Fibroblast of the conjunctiva (primary cell): ENCODE data around the gene NCAM2.
A peak's percentile ranks its signal among the peaks of the same experiment; 100 is the strongest.

ENCODE experiments used
- DNase-seq: peaks from one replicate; pipeline ENCODE4 v3.0.0-alpha.2; 2010; ENCODE audit warnings: low read depth

NCAM2 gene

DNA sequence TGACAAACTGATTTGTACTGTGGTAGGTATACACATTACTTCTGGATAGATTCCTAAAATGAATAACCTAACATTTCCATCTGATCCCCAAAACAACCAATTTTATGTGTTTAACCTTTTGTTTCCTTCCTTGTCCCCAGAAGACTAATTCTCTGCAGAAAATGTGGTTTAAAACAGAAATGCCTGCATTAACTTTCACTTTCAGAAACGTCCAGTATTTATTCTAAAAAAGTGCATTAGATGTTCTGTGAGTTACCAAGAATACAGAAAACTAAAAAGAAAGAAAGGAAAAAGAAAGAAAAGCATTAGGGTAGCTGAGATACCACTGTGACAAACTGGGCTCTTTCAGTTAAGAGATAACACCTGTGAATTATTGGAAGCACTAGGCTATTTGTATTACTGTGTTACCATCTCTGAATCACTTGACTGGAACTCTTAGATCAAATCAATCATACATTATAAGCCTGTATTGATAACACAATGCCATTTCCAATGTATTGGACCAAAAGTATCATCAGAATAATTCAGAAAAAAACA lies 177.7 kb downstream of the NCAM2 start:
- no peak for DNase-seq

DNA sequence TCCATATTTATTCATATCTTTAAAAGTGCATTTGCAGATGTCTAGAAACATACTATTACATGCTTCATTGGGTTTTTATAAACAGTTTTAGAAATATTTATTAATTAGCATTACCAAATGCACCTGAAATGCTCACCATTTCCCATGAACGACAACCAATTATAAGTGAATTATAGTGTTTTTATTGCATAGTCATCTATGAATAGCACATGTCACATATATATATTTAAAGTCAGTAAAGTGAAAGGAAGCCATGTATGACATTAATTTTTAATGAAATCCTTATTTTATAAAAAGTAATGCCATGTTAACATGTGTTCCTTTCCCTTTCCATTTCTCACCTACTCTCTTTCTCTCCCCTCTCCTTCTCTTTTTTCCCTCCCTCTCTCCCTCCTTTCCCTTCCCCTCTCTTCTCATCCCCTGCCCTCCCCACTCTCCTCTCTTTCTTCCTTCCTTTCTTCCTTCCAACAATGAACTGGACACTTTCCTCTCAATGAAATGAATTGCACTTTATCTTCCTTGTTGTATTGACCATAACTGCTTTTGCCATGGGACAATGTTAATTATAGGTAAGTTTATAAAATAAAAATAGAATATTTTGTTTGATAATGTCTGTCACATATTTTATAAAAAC lies 179.3 kb downstream of the NCAM2 start:
- no peak for DNase-seq

DNA sequence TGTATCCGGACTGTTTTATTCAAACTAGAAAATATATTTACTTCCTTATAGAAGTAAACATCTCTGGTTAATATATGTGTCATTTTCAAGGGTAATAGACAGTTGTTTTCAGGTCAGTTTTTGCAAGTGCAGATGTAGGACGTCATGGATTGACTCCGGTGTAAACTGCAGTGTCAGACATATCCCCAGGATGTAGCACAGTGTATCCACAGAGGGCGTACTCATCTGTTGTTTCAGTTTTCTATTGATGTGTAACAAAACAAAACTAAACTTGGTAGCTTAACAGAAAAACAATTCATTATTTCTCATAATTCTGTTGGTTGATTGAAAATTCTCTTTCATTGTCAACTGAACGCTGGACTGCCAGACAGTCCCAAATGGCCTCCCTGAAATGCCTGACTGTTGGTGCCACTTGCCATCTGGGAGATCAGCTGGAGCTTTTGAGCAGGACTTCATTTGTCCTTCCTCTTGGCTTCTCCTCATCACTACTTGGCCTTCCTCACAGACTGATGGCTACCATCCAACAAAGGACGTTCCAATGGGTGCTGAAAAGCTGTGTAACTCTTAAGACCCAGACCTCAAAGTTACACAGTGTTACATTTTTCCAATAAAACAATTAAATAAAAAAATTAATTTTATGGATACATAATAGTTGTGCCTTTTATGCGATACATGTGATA lies 181.6 kb downstream of the NCAM2 start:
- no peak for DNase-seq

DNA sequence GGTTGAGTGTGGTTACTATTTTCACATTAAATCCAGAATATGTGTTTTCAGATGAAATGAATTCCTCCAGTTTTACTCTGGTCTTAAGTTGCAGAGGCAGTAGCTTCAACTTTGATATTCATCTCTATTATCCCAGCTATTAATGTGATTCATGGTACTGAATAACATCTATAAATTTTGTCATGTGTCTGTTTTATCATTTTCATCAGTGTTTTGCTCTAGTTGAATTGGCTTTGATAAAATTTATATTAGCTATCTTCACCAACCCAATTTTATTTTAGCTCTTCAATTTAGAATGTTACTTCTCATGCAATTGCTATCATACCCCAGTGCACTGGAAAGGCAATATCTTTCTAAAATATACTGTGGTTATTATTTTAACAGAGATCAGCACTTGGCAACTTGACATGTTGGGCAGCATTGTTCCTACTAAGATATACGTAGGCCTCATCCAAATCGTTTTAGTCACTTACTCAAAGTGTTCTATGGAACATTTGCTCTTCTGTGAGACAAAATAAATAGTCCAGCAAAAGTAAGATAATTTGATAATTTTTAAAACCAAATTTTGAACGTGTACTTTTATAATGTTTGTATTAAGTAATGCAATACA lies 184.3 kb downstream of the NCAM2 start:
- DNase-seq, result no peak

DNA sequence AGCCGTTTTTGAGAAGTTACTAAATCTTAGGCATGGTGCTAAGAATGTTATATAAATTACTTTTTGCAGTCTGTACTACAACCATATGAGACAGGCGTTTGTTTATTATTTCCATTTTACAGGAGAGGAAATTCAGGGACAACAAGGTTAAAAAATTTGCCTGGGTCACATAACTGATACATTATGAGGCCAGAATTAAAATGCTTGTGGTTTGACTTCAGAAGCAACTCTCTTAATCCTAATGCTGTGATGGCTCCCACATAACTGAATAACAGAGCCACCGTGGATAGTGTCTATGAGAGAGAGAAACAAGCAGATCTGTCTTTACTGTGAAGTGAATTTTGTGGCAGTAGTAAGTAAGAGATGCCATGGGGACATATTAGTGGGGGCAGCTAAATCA lies 184.9 kb downstream of the NCAM2 start:
- no peak for DNase-seq

DNA sequence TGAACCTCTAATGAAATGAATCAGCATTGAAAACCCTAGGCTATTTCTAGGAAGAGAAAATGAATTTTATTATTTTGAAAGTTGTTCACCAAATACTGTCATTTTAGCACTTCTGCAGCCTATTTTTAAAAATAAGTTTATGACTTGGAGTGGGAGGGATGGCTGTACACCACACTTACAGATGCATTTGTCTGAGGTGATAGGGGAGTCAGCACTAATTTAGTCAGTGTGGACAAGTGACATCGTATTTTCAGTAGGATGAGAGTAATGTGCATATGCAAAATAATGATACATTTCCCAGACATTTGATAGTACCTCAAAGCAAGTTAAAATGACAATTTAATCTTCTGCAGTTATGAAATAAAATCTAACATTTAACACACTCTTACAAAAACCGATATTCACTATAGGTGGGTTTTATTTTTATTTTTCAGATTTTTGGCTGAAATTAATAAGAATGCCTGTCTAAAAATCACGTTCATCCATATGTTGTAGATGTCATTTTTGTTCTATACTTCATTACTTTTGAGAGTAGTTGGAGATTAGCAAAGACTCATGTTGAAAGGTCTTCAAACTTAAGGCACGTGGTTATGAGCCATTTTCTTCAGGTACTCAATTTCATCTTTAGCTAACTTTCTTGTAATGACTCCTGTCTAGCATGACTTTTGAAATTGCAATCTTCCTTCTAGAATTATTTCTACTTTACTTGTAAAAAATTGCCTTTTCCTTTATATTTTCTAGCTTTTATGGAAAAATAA lies 186.7 kb downstream of the NCAM2 start:
- no peak for DNase-seq

DNA sequence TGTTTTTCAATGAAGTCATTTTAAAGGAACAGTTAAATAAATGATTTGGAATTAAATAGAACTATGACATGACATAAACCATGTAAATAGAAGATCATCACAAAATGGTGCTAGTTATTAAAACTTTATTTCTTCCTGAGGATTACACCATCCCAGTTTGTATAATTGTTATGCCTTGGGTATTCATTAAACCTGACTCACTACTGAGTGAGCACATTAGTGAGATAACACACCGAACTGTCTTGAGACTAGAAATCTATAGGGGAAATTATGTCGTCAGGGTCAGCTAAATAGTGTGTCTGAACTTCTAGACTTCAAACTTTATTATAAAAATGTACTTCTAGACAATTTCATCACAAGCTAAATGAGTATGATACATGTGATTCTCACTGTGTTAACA lies 189.4 kb downstream of the NCAM2 start:
- DNase-seq, result no peak

DNA sequence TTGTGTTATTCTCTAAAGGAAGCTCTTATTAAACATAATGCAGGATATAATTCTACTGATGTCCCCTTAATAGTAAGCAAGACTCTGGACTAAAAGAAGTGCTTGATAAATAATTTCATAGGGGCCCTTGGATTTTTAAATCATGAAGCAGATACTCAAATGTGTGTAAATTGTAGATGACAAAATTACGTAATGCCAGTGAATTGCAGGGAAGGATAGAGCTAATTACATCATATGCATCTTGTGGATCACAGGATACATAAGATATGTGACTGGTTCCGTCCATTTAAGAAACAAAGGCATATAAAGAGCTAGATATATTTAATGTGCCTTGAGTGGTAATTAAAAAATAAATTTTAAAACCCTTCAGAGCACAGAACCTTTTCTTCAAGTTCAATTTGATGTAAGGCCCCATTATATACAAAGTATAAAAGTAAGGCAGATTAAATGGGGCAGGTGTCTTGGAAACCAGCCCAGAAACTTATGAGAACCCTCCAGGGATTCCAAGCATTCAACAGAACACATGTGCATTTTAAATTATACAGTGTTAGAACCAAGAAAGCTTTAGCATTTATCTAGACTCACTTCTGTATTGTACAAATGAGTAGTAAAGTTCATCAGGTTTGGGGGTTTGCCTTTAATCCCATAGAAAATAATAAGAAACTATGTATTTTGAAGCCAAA lies 190.4 kb downstream of the NCAM2 start:
- DNase-seq, result no peak

DNA sequence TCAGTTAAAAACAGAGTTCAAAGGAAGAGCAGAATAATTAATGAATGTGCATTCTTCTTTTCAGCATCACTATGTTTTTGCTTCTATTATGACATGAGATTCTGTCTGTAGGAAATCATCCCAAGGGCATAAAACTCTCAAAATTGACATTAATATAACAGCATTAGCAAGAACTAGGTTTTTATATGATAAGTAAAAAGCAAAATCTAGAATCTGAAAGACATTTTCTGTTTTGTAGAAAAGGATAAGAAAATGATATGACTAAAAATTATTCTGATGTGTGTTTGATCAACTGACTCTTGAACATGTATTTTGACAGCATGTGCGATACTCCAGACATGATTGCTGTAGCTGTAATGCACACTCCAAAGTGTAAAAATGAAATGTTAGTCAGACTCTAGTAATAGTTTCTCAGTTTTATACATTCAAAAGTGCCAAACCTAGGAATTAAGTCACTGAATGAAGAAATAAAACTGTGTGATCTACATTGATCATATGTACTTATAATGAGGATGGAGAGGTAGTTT lies 197.3 kb downstream of the NCAM2 start:
- no peak for DNase-seq

DNA sequence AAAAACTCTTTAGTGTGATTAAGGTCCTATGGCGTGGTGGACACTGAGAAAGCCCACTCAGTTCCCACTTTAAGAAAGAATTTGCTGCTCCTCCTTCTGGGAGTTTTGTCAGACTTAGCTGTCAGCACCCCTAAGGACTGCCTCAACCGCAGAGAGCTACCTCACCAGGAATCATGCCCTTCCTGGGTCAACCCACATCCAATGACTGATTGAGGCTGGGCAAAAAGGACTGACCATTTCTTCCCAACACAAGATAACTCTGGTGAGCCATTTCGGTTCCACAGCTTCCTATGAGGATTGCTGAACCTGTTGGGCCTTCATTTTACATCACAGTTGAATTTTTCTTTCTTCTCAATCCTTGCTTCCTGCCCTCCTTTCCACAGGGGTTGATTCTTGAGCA lies 197.9 kb downstream of the NCAM2 start:
- no peak for DNase-seq

DNA sequence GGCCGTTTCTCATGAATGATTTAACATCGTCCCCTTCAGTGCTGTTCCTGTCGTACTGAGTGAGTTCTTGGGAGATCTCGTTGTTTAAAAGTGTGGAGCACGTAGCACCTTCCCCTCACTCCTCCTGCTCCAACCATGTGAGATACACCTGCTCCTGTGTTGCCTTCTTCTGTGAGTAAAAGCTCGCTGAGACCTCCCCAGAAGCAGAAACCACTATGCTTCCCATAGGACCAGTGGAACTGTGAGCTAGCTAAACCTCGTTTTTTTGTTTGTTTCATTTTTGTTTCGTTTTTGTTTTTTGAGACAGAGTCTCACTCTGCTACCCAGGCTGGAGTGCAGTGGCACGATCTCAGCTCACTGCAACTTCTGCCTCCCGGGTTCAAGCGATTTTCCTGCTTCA lies 198.6 kb downstream of the NCAM2 start:
- DNase-seq, result no peak

DNA sequence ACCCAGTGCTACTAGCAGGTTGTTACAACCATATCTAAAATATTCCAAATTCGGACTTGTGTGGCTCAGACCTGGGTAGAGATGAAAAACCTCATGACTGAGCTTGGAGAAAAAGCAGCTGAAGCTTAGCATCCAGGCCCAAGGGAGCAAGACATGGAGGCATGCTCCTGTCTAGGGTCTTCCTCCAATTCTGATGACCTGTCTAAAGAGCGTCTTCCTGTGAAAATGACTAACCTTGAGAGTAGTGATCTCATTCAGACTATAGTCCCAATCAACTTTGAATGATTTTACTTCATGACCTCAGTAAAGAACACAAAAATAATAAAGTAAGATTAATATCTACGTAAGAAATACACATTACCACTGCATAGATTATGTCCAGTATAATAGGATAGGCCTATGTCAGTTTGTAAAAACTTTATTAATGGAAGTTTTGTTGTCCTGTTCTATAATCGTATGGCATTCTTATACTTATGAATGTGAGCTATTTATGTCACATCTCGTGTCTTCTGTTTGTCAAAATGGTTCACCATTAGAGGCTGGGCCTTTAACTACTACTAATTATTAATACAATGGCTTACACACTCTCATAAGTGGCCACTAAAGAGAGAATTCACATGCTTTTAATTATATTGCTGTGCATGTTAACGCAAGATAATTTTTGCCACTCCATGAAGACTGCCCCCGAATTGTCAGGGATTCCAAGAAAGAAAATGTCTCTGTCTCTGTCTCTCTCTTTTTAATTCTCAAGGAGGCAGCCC lies 201.3 kb downstream of the NCAM2 start:
- DNase-seq, result no peak

DNA sequence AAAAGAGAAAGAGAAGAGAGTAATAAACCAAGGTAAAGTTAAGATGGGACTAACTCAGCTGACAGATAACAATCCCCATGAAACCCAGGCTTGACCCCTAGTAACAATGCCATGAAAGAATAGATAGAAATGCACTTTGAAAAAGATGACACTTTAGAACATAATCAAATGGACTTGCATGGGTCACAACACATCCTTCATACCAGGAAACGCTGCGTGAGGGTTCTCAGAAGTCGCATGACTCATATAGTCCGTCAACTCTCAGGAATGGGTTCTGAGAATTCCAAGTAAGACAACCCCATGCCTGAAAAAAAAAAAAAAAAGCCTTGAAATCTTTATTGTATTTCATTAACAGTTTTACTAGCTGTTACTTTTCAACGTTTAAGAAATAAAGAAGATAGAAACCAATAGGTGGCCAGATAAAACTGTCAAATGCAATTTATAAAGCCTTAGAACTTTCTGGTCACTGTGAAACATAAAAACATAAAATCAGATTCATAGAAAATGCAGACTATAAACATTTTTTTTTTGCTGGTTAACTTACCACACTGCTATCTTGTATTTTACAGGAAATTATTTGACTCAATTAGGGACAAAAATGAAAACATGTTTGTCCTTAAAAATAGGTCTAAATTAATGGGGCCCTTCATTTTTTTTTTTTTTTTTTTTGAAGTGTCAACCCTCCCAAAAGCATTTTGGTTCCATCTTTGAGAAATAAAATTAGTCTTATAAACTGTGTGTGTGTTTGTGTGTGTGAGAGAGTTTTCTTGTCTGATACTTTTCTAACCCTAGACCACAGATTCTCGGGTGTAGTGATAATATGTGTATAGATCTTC lies 202.1 kb downstream of the NCAM2 start:
- peak; percentile 96 for DNase-seq

DNA sequence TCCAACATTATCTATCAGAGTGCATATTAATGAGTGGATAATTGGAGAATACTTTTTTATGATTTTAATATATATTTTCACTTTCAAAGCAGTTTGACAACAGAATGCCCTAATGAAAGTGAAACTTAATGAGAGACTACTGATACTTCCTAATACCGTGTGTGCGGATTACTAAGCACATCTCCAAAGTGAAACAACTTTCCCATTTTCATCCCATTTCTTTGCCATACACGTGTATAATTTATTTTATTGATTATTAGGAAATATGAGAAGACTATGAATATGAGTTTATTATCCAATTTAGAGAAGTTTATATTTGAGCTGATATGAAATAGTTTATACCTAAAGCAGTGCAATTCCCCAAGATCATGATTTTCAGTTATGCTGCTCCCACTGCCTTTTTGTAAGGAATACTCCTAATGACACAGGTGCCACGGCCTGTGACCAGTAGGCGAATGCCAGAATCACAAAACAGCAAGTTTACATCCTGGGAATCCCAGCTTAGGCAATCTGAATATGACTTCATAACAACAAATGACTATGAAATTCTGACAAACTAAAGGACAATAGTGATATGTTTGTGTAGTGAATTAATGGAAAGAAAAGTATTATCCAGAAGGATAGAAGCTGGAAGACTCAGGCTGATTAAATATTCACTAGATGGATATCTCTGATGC lies 202.9 kb downstream of the NCAM2 start:
- DNase-seq, result no peak

DNA sequence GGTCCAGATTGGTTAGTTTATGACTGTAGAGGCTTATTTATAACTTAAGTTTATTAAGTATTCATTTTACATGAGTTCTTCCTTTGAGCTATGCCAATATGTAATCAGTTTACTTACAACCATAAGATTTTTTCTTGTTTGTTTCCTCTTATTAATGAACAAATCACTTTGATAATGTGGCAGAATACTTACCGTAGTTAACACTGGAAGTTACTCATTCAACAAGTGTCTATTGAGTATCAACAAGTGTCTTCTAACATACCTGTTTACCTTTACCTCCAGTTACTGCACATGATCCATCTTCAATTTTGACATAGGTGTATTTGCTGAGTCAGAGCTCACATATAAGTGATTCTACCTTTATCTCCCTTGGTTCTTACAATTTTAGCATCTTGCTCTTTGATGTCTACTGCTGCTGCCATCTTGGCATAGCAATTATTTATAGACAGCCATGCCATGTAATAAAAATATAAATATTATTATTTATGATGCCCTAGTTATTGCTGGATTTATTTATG lies 205.7 kb downstream of the NCAM2 start:
- DNase-seq, result no peak

DNA sequence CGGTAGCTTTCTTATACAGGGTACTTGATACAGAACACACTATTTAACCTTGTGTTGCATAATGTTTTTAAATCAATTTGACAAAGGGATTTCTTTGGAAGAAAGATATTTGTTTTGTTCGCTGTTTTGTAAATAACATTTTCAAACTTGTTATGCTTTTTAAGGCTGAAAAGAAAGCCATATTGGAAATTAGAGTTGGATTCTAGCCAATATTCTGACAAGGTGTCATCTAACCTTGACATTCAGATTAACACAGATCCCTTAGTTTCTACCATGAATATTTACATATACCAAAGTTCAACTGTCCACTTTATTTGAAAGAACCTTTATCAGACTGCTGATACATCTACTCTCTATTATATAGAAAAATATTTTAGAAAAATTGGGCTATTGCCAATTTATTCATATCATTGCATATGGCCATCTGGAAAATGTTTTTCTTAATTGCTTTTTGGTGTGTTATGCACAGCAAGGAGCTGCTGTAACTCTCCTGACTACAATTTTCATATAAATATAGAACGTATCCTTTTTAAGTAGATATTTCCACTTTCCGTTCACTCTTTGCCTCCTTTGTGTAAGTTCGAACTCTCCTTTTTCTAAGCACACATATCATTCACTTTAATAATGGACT lies 206.3 kb downstream of the NCAM2 start:
- DNase-seq, result no peak

DNA sequence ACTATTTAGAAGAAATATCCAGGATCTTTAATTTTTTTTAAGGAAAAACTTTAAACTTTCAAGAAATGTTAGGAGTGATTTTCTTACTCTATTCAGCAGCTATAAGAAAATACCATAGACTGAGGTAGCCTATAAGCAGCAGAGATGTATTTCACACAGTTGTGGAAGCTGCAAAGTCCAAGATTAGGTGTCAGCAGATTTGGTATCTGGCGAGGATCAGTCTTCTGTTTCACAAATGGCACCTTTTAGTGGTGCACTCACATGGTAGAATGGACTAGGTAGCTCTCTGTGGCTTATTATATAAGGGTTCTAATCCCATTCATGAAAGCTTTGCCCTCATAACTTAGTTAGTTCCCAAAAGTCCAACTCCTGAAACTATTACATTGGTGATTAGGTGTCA lies 207.4 kb downstream of the NCAM2 start:
- DNase-seq, result no peak

DNA sequence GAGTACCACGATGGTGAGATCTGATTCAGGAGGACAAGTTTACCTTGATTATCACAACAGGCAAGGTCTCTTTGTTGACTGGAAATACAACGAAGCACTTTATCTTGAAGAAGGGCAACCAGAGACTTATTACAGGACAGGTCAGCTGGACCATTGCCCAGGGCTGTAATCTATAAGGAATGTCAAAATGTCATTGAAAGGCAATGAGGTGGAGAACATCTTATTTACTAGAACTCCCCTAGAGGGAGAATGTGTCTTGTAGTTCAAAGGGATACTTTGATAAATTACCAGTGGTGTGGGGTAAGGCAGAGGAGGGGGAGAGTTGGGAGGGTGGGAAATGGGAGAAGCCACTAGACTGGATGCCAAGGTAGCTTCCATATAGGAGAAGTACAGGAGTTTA lies 212.3 kb downstream of the NCAM2 start:
- no peak for DNase-seq

DNA sequence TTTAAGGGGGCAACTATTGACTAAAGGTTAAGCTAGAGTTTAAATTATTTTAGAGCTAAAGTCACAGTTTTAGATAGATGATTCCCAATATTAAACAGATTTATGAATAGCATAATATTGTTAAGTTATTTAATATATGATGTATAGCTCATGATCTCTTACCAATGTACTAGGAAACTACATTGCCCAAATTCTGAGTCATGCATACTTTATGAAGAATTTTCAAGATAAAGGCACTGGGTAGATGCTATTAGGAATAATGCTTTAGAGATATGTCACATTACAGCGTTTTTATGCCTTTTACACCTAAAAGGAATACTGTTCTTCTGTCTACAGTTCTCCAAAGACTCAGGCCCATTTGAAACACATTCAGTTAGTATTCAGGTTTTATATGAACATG lies 215.1 kb downstream of the NCAM2 start:
- no peak for DNase-seq
